ENCODE results near the gene BCAS1.

The BCAS1 gene

DNA sequence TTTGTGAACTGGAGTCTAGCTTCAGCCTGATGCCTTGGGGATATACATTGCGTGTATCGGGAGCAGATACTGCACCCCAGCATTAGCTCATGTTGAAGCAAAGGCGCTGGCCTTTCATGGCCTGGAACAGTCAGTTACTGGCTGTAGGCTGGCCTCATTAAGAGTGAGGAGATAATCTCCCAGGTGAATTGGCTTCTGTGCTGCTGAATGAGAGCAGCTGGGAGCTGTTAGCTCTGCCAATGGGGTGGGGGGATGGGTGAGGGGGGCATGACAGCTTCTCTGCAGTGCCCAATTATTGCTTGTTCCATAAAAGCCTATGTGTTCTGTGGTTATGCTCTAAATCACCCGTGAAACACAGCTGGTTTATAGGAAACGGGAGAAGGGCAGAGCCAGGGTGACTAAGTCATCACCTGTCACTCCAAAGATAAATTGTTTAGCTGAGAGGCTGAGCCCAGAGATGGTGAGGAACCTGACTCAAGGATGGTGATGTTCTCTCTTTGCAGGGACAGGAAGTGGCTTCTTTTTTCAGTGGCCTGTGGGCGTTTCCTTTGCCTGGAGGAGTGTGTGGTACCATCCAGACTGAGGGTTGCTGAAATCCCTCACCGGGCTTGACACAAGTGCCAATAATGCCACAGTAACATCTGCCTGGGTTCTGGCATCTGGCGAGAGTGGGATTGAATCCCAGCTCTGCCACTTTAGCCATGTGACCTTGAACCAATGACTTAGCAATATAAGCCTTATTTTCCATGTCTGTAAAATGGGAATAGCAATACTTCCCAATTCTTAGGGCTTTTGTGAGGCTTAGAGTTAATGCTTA lies 170.8 kb downstream of the BCAS1 start:
- ATAC-seq = peak; percentile 76

DNA sequence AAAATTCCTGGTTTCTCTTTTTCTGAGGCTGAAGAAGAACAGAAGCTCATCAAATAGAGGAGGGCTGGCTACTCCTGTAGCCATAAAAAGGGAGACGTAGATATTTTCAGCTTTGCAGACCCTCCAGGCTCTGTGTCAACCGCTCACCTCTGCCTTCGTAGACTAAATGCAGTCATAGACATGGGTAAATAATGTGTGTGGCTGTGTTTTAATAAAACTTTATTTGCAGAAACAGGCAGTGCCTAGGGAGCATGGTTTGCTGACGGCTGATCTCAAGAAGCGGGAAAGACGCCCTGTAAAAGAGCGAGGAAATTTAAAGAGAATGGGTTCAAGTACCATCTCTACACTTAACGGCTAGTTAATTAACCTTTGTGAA lies 171.8 kb downstream of the BCAS1 start:
- ATAC-seq = no peak
- TF ChIP-seq BACH2 (CRISPR knock-in tag; IDR thresholded peaks at IDR 0.05; ENCODE audit: borderline replicate concordance) = no peak
- TF ChIP-seq GLIS3 (CRISPR knock-in tag; IDR thresholded peaks at IDR 0.05) = no peak
- no peak for TF ChIP-seq ISL1 (CRISPR knock-in tag; IDR thresholded peaks at IDR 0.05)
- no peak for TF ChIP-seq PPARA (CRISPR knock-in tag; IDR thresholded peaks at IDR 0.05; ENCODE audit: borderline replicate concordance)
- no peak for TF ChIP-seq CSDC2 (CRISPR knock-in tag; IDR thresholded peaks at IDR 0.05)
- TF ChIP-seq, protein P1, sequence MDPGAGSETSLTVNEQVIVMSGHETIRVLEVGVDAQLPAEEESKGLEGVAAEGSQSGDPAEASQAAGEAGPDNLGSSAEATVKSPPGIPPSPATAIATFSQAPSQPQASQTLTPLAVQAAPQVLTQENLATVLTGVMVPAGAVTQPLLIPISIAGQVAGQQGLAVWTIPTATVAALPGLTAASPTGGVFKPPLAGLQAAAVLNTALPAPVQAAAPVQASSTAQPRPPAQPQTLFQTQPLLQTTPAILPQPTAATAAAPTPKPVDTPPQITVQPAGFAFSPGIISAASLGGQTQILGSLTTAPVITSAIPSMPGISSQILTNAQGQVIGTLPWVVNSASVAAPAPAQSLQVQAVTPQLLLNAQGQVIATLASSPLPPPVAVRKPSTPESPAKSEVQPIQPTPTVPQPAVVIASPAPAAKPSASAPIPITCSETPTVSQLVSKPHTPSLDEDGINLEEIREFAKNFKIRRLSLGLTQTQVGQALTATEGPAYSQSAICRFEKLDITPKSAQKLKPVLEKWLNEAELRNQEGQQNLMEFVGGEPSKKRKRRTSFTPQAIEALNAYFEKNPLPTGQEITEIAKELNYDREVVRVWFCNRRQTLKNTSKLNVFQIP (CRISPR knock-in tag; IDR thresholded peaks at IDR 0.05; ENCODE audit: borderline replicate concordance, low read depth) = no peak
- no peak for TF ChIP-seq ZNF565 (CRISPR knock-in tag; conservative IDR thresholded peaks at IDR 0.05; ENCODE audit: low read depth)
- no peak for TF ChIP-seq RARB (CRISPR knock-in tag; IDR thresholded peaks at IDR 0.05)
- TF ChIP-seq ZFP30 (CRISPR knock-in tag; IDR thresholded peaks at IDR 0.05) = no peak

More for the DNA sequence above, 170.8 kb downstream of the BCAS1 start:
- TF ChIP-seq GLIS3 (CRISPR knock-in tag; IDR thresholded peaks at IDR 0.05) = no peak
- TF ChIP-seq, protein P2, sequence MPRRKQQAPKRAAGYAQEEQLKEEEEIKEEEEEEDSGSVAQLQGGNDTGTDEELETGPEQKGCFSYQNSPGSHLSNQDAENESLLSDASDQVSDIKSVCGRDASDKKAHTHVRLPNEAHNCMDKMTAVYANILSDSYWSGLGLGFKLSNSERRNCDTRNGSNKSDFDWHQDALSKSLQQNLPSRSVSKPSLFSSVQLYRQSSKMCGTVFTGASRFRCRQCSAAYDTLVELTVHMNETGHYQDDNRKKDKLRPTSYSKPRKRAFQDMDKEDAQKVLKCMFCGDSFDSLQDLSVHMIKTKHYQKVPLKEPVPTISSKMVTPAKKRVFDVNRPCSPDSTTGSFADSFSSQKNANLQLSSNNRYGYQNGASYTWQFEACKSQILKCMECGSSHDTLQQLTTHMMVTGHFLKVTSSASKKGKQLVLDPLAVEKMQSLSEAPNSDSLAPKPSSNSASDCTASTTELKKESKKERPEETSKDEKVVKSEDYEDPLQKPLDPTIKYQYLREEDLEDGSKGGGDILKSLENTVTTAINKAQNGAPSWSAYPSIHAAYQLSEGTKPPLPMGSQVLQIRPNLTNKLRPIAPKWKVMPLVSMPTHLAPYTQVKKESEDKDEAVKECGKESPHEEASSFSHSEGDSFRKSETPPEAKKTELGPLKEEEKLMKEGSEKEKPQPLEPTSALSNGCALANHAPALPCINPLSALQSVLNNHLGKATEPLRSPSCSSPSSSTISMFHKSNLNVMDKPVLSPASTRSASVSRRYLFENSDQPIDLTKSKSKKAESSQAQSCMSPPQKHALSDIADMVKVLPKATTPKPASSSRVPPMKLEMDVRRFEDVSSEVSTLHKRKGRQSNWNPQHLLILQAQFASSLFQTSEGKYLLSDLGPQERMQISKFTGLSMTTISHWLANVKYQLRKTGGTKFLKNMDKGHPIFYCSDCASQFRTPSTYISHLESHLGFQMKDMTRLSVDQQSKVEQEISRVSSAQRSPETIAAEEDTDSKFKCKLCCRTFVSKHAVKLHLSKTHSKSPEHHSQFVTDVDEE (CRISPR knock-in tag; IDR thresholded peaks at IDR 0.05) = no peak
- TF ChIP-seq ZNF8 (CRISPR knock-in tag; IDR thresholded peaks at IDR 0.05) = no peak
- TF ChIP-seq PPARA (CRISPR knock-in tag; IDR thresholded peaks at IDR 0.05; ENCODE audit: borderline replicate concordance) = no peak
- TF ChIP-seq OSR1 (CRISPR knock-in tag; IDR thresholded peaks at IDR 0.05) = no peak
- no peak for TF ChIP-seq SNAI2 (CRISPR knock-in tag; IDR thresholded peaks at IDR 0.05)
- no peak for TF ChIP-seq TCF4 (CRISPR knock-in tag; IDR thresholded peaks at IDR 0.05; ENCODE audit: borderline replicate concordance)

DNA sequence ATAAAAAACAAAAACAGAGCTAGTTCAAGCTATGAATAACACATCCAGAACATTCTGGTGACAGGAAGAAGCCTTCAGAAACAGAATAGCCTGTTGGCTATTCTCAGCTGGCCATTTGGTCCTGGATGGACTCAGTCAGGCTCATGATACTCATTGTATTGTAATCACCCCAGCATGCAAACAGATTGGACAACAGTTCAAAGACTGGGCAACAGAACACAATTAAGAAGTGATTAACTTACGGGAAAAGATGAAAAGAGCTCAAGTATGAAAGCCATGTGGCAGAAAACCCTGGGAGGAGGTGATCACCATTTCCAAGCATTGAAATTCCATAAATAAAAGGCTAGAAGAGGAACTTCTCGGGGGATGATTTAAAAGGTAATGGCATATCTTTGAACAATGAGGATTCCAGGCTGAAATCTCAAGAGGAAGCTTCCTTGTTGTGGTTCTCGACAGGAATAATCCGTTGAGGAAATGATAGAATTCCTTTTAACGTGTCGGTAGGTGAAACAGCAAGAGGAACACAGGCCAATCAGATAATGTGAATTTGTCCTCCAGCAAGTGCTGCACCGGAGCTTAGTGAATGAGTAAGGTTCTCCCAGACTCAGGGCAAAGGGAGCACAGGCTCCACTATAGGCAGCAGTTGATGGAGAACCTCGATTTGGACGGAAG lies 172.4 kb downstream of the BCAS1 start:
- no peak for TF ChIP-seq BACH2 (CRISPR knock-in tag; IDR thresholded peaks at IDR 0.05; ENCODE audit: borderline replicate concordance)
- no peak for TF ChIP-seq PPARA (CRISPR knock-in tag; IDR thresholded peaks at IDR 0.05; ENCODE audit: borderline replicate concordance)
- no peak for TF ChIP-seq ZFP3 (CRISPR knock-in tag; IDR thresholded peaks at IDR 0.05)
- no peak for TF ChIP-seq ZNF565 (CRISPR knock-in tag; conservative IDR thresholded peaks at IDR 0.05; ENCODE audit: low read depth)
- TF ChIP-seq, protein P3, sequence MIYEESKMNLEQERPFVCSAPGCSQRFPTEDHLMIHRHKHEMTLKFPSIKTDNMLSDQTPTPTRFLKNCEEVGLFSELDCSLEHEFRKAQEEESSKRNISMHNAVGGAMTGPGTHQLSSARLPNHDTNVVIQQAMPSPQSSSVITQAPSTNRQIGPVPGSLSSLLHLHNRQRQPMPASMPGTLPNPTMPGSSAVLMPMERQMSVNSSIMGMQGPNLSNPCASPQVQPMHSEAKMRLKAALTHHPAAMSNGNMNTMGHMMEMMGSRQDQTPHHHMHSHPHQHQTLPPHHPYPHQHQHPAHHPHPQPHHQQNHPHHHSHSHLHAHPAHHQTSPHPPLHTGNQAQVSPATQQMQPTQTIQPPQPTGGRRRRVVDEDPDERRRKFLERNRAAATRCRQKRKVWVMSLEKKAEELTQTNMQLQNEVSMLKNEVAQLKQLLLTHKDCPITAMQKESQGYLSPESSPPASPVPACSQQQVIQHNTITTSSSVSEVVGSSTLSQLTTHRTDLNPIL (CRISPR knock-in tag; IDR thresholded peaks at IDR 0.05; ENCODE audit: low read depth) = no peak
- no peak for TF ChIP-seq ZNF8 (CRISPR knock-in tag; IDR thresholded peaks at IDR 0.05)
- TF ChIP-seq SNAI2 (CRISPR knock-in tag; IDR thresholded peaks at IDR 0.05) = no peak
- no peak for TF ChIP-seq ARNTL (CRISPR knock-in tag; IDR thresholded peaks at IDR 0.05; ENCODE audit: borderline replicate concordance, low read depth)
- TF ChIP-seq, protein P1 (CRISPR knock-in tag; IDR thresholded peaks at IDR 0.05; ENCODE audit: borderline replicate concordance, low read depth) = no peak
- TF ChIP-seq GLIS3 (CRISPR knock-in tag; IDR thresholded peaks at IDR 0.05) = no peak
- ATAC-seq = no peak

DNA sequence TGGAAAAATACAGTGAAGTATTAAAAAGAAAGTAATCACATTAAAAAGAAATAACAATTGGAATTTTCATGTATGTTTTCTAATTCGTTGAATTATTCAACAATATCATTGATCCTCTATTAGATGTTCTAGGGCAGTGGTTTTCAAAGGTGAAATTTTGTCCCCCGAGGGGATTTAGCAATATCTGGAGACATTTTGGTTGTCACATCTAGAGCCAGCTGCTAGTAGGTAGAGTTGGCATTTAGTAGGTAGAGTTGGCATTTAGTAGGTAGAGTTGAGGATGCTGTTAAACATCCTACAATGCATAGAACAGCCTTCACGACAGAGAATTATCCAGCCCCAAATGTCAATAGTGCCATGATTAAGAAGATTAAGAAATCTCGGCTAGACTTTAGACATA lies 173.7 kb downstream of the BCAS1 start:
- ATAC-seq = no peak
- no peak for TF ChIP-seq OSR1 (CRISPR knock-in tag; IDR thresholded peaks at IDR 0.05)
- no peak for TF ChIP-seq CSDC2 (CRISPR knock-in tag; IDR thresholded peaks at IDR 0.05)
- no peak for TF ChIP-seq ZFP30 (CRISPR knock-in tag; IDR thresholded peaks at IDR 0.05)
- TF ChIP-seq ZNF8 (CRISPR knock-in tag; IDR thresholded peaks at IDR 0.05) = no peak
- TF ChIP-seq ZC3H10 (CRISPR knock-in tag; IDR thresholded peaks at IDR 0.05) = no peak
- TF ChIP-seq, protein P4, sequence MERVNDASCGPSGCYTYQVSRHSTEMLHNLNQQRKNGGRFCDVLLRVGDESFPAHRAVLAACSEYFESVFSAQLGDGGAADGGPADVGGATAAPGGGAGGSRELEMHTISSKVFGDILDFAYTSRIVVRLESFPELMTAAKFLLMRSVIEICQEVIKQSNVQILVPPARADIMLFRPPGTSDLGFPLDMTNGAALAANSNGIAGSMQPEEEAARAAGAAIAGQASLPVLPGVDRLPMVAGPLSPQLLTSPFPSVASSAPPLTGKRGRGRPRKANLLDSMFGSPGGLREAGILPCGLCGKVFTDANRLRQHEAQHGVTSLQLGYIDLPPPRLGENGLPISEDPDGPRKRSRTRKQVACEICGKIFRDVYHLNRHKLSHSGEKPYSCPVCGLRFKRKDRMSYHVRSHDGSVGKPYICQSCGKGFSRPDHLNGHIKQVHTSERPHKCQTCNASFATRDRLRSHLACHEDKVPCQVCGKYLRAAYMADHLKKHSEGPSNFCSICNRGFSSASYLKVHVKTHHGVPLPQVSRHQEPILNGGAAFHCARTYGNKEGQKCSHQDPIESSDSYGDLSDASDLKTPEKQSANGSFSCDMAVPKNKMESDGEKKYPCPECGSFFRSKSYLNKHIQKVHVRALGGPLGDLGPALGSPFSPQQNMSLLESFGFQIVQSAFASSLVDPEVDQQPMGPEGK (CRISPR knock-in tag; IDR thresholded peaks at IDR 0.05; ENCODE audit: borderline replicate concordance) = no peak
